Gastroesophageal sphincter (tissue), 3 donors: ENCODE results near the gene IRF2.

Source experiments
- EP300 ChIP-seq: sonication (generic); formaldehyde crosslinking; IDR thresholded peaks from one replicate; pipeline ENCODE4 v1.6.1; 2017; ENCODE audit warnings: antibody characterized with exemption, mild to moderate bottlenecking
- POLR2A ChIP-seq, 2 donors: fragments of 450-650 bp; IDR thresholded peaks; one replicate each; pipeline ENCODE4 v1.6.1; 2017; ENCODE audit warnings: antibody characterized with exemption in 2 of 2, mild to moderate bottlenecking in 2 of 2, moderate library complexity in 1 of 2
- TF ChIP-seq, protein P1 (sequence below), 4 experiments: fragments of 200-600 bp in 2 of 4; fragments of 450-650 bp in 2 of 4; sonication (generic) in 1 of 4; IDR thresholded peaks; one replicate each; pipeline ENCODE4 v1.5.1; 2017 to 2019; ENCODE audit warnings: antibody characterized with exemption in 4 of 4, mild to moderate bottlenecking in 2 of 4, moderate library complexity in 2 of 4

DNA sequence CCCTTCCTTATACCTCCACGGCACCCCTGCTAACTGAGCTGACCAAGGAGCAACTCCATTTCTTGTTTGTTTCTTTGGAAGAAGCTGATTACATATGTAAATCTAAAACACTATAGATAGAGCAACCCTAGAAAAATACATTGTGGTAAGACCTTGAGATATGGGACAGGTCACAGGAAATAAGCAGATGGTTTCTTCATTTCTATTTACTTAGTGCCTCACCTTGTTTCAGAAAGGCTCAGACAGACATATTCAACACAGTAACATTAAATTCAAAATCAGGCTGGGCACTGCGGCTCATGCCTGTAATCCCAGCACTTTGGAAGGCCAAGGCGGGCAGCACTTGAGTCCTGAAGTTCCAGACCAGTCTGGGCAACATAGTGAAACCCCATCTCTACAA, 47.3 kb downstream of the IRF2 start:
- TF ChIP-seq EP300 (no peak), POLR2A (IDR thresholded peaks at IDR 0.05) (no peak)
- TF ChIP-seq, protein P1, sequence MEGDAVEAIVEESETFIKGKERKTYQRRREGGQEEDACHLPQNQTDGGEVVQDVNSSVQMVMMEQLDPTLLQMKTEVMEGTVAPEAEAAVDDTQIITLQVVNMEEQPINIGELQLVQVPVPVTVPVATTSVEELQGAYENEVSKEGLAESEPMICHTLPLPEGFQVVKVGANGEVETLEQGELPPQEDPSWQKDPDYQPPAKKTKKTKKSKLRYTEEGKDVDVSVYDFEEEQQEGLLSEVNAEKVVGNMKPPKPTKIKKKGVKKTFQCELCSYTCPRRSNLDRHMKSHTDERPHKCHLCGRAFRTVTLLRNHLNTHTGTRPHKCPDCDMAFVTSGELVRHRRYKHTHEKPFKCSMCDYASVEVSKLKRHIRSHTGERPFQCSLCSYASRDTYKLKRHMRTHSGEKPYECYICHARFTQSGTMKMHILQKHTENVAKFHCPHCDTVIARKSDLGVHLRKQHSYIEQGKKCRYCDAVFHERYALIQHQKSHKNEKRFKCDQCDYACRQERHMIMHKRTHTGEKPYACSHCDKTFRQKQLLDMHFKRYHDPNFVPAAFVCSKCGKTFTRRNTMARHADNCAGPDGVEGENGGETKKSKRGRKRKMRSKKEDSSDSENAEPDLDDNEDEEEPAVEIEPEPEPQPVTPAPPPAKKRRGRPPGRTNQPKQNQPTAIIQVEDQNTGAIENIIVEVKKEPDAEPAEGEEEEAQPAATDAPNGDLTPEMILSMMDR (IDR thresholded peaks at IDR 0.05) = no peak
